HepG2 (cell line): ENCODE measurements around the gene IQCH. TPM values are rescaled to one million over a fixed set of nuclear protein-coding genes. Genes with fewer than 3 reads are reported as not detected.

Experiments used
- ATAC-seq: fragments of 200-7000 bp; cut with Tn5 transposase; 3 replicates; pipeline ENCODE4 v1.9.1; 2020; ENCODE audit warnings: mild to moderate bottlenecking, moderate library complexity
- BruUV-seq: library from RNA; stranded (reverse); fragments of 400-500 nt; replicated peaks from 2 replicates; lab custom pipeline; 2021; lab: Mats Ljungman, UMichigan
- CTCF ChIA-PET: fragments of 300-600 bp; formaldehyde crosslinking; extraction: SDS; loops from one replicate; lab custom pipeline; 2021; ENCODE audit warnings: low total read pairs, inconsistent platforms, low intra/inter-chr PET ratio; lab: Yijun Ruan, JAX
- POLR2A ChIA-PET: fragments of 350-600 bp; sonication (Branson Sonifier 250); formaldehyde crosslinking; loops from one replicate; lab custom pipeline; 2020; ENCODE audit warnings: antibody characterized with exemption, inconsistent platforms; lab: Yijun Ruan, JAX
- DNase-seq: peaks from one replicate; pipeline ENCODE4 v3.0.0-alpha.2; 2015; ENCODE audit warnings: low spot score
- FAIRE-seq: peaks from 3 replicates; lab custom pipeline; 2011; peaks lifted over from hg19 to GRCh38; lab: Jason Lieb, UNC
- H2AFZ ChIP-seq: one replicate; pipeline ENCODE4 v1.6.1; 2011; ENCODE audit warnings: low read length, inconsistent platforms
- H3K27ac ChIP-seq: fragments of 300-600 bp; 3 replicates; pipeline ENCODE4 v1.8.0; 2011; ENCODE audit warnings: mixed run types, mild to moderate bottlenecking, mixed read lengths, low read length, inconsistent platforms; ENCODE audit not compliant: insufficient read depth; ENCODE audit errors: extremely low read length
- H3K27me3 ChIP-seq, 2 experiments: fragments of 200-600 bp in 1 of 2; 2 replicates in 1 of 2; 3 replicates in 1 of 2; pipeline versions ENCODE4 v1.6.0 to v1.8.0; 2011; ENCODE audit warnings: low read length in 2 of 2, mild to moderate bottlenecking in 2 of 2, moderate library complexity in 2 of 2, inconsistent platforms in 1 of 2; ENCODE audit not compliant: insufficient read depth in 2 of 2, control insufficient read depth in 1 of 2
- H3K36me3 ChIP-seq, 2 experiments: fragments of 200-600 bp in 1 of 2; replicated peaks in 1 of 2; 2 replicates in 1 of 2; 3 replicates in 1 of 2; pipeline versions ENCODE4 v1.5.1 to v1.8.0; 2011; ENCODE audit warnings: low read length in 2 of 2, inconsistent platforms in 1 of 2; ENCODE audit not compliant: insufficient read depth in 2 of 2, control insufficient read depth in 1 of 2
- H3K4me1 ChIP-seq: 2 replicates; pipeline ENCODE4 v1.5.1; 2012; ENCODE audit warnings: low read length, inconsistent platforms; ENCODE audit not compliant: insufficient read depth
- H3K4me2 ChIP-seq: 2 replicates; pipeline ENCODE4 v1.6.0; 2011; ENCODE audit warnings: low read depth, low read length, inconsistent platforms
- H3K4me3 ChIP-seq, 3 experiments: fragments of 200-600 bp in 1 of 3; sonication (generic), shearing (Covaris generic) in 1 of 3; replicated peaks in 1 of 3; 2 replicates each; pipeline ENCODE4 v1.5.1; 2011 to 2016; ENCODE audit warnings: low read length in 3 of 3, inconsistent platforms in 2 of 3, low read depth in 2 of 3, mild to moderate bottlenecking in 2 of 3, control low read depth in 1 of 3, mixed read lengths in 1 of 3; ENCODE audit not compliant: insufficient read depth in 1 of 3
- H3K79me2 ChIP-seq: one replicate; pipeline ENCODE4 v1.6.1; 2011; ENCODE audit warnings: low read length, inconsistent platforms; ENCODE audit not compliant: insufficient read depth
- H3K9ac ChIP-seq: 2 replicates; pipeline ENCODE4 v1.6.0; 2011; ENCODE audit warnings: mild to moderate bottlenecking, low read depth, low read length, inconsistent platforms; ENCODE audit not compliant: insufficient read depth
- H3K9me3 ChIP-seq: 2 replicates; pipeline ENCODE4 v1.5.1; 2012; ENCODE audit warnings: mild to moderate bottlenecking, low read length
- H4K20me1 ChIP-seq: 2 replicates; pipeline ENCODE4 v1.6.0; 2011; ENCODE audit warnings: inconsistent platforms, mild to moderate bottlenecking, low read length, moderate library complexity; ENCODE audit not compliant: insufficient read depth
- ADNP ChIP-seq: sonication (generic); formaldehyde crosslinking; IDR thresholded peaks from 2 replicates; pipeline ENCODE4 v1.4.0; 2020; ENCODE audit warnings: missing genetic modification reagents
- TCF12 ChIP-seq, 2 experiments: fragments of 450-650 bp in 1 of 2; sonication (generic) in 1 of 2; formaldehyde crosslinking in 1 of 2; IDR thresholded peaks; 2 replicates each; pipeline versions ENCODE4 v1.6.1 to v1.8.0; 2017 to 2022; ENCODE audit warnings: antibody characterized with exemption in 1 of 2, mild to moderate bottlenecking in 1 of 2, missing genetic modification reagents in 1 of 2, moderate library complexity in 1 of 2
- ZNF451 ChIP-seq: sonication (generic); formaldehyde crosslinking; IDR thresholded peaks from 2 replicates; pipeline ENCODE4 v1.5.0; 2020; ENCODE audit warnings: mild to moderate bottlenecking, missing genetic modification reagents
- ZSCAN9 ChIP-seq: IDR thresholded peaks from 2 replicates; pipeline ENCODE4 v1.6.1; 2016; ENCODE audit warnings: borderline replicate concordance
- WGBS: methylation state at CpG from one replicate; pipeline ENCODE4 v1.1.6; 2017; ENCODE audit warnings: low lambda C conversion rate; 5-methylcytosine and 5-hydroxymethylcytosine counted together
- in situ Hi-C: cut with HindIII; loops from 2 replicates; pipeline ENCODE4 v1.10.0; 2017; ENCODE audit warnings: low pct_unique_long_range_greater_than_20kb; ENCODE audit not compliant: extremely low pct_ligation_motif_present
- intact Hi-C: fragments of 100-400 bp; cut with micrococcal nuclease; formaldehyde crosslinking; loops from one replicate; pipeline ENCODE4 v1.10.0; 2022; ENCODE audit not compliant: unreplicated experiment
- polyA plus RNA-seq, 8 experiments: library from polyadenylated mRNA; depleted of rRNA in 3 of 8; stranded (reverse) in 7 of 8; unstranded in 1 of 8; fragments of >200 nt; fragmentation: Illumina TruSeq in 4 of 8; extraction: Trizol in 4 of 8; gene quantifications; 2 replicates each; pipeline versions ENCODE4 v1.2.1 to v1.2.3, GENCODE V29; 2011 to 2016; ENCODE audit warnings: low read depth in 4 of 8, missing spikeins in 1 of 8, mixed read lengths in 1 of 8; ENCODE audit not compliant: insufficient read depth in 1 of 8
- total RNA-seq, 5 experiments: library from RNA; depleted of rRNA; stranded (reverse); fragments of >200 nt; fragmentation: Illumina TruSeq; extraction: Trizol; gene quantifications; 2 replicates each; pipeline ENCODE4 v1.2.3, GENCODE V29; 2016; ENCODE audit warnings: low read depth in 1 of 5
- TF ChIP-seq, protein P1 (sequence below): IDR thresholded peaks from 2 replicates; pipeline ENCODE4 v1.6.1; 2016; ENCODE audit warnings: missing compliant biosample characterization, missing genetic modification reagents, borderline replicate concordance
- TF ChIP-seq, protein P2 (sequence below): sonication (generic); formaldehyde crosslinking; IDR thresholded peaks from 2 replicates; pipeline ENCODE4 v1.4.0; 2020; ENCODE audit warnings: missing genetic modification reagents

The IQCH gene
- total and polyA plus RNA-seq, 2 of the 13 experiments (the other 11 are each of a cell fraction or from before 2014, with no cell fraction given) = 0.16 to 0.55 TPM

DNA sequence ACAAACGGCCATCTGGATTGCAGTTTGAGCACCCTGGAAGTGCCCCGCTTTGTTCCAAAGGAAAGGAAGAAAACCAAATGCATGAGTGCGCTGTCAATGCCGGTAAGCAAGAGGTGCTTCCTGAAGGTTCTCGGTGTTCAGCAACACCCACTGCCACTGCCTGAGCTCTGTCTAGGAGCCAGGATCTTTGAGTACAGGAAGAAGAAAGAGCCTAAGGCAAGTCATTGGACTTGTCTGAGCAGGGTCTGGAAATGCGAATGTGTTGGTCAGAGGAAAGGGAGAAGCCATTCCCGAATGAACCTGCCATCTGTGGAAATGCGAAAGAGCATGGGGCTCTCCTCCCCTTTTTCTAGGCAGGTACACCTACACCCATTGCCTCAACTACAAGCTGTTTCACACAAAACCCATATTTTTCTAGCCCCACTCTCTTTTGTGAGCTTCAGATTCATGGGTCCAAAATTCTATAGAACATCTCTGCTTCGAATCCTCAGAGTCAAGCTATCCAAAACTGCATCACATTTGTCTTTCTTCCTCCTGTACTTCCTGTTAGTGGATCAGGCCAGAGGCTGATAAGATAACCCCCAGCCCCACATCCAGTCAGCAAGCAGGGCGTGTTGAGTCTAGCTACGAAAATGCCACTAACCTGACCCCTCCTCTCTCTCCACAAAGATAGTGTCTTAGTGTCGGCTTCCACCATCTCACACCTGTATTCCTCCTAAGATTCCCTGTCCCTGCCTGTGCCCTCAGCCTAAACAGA lies 210.8 kb downstream of the IQCH start:
- H3K9ac ChIP-seq = no peak overlapping the region
- H3K27me3 ChIP-seq = no peaks in the 10 kb centered on the region
- H3K4me1 ChIP-seq = peaks cover 12% of the 10 kb centered on the region
- H2AFZ ChIP-seq = no peak overlapping the region
- WGBS = 97% methylated on average over 12 of the region's 12 CpGs
- in situ Hi-C loops = no loop called here
- ATAC-seq = no peak
- H3K4me3 ChIP-seq = no peak overlapping the region
- CTCF ChIA-PET = no interaction called here
- H3K4me2 ChIP-seq = no peak overlapping the region
- no peak overlapping the region for H3K27ac ChIP-seq
- BruUV-seq = no TSS peak
- H3K36me3 ChIP-seq = no peaks in the 10 kb centered on the region
- H3K9me3 ChIP-seq = no peaks in the 10 kb centered on the region
- TF ChIP-seq ZNF451 (CRISPR knock-in tag) (no peak), TCF12 (IDR thresholded peaks at IDR 0.05) (no peak), TCF12 (CRISPR knock-in tag; IDR thresholded peaks at IDR 0.05) (no peak), ZSCAN9 (CRISPR knock-in tag) (no peak), ADNP (CRISPR knock-in tag) (no peak)
- TF ChIP-seq, protein P1, sequence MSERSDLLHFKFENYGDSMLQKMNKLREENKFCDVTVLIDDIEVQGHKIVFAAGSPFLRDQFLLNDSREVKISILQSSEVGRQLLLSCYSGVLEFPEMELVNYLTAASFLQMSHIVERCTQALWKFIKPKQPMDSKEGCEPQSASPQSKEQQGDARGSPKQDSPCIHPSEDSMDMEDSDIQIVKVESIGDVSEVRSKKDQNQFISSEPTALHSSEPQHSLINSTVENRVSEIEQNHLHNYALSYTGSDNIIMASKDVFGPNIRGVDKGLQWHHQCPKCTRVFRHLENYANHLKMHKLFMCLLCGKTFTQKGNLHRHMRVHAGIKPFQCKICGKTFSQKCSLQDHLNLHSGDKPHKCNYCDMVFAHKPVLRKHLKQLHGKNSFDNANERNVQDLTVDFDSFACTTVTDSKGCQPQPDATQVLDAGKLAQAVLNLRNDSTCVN (CRISPR knock-in tag) = no peak
- TF ChIP-seq, protein P2, sequence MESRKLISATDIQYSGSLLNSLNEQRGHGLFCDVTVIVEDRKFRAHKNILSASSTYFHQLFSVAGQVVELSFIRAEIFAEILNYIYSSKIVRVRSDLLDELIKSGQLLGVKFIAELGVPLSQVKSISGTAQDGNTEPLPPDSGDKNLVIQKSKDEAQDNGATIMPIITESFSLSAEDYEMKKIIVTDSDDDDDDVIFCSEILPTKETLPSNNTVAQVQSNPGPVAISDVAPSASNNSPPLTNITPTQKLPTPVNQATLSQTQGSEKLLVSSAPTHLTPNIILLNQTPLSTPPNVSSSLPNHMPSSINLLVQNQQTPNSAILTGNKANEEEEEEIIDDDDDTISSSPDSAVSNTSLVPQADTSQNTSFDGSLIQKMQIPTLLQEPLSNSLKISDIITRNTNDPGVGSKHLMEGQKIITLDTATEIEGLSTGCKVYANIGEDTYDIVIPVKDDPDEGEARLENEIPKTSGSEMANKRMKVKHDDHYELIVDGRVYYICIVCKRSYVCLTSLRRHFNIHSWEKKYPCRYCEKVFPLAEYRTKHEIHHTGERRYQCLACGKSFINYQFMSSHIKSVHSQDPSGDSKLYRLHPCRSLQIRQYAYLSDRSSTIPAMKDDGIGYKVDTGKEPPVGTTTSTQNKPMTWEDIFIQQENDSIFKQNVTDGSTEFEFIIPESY (CRISPR knock-in tag) = no peak
- H4K20me1 ChIP-seq = no peaks in the 10 kb centered on the region
- no peak for DNase-seq
- intact Hi-C loops = no loop called here
- H3K79me2 ChIP-seq = no peaks in the 10 kb centered on the region
- POLR2A ChIA-PET = no interaction called here
- FAIRE-seq = no peak
